Osteoblast (primary cell): Measurements from ENCODE around the gene PDLIM5. TPM values are rescaled to one million over a fixed set of nuclear protein-coding genes. Genes with fewer than 3 reads are reported as not detected.

Experiments used
- DNase-seq: peaks from one replicate; pipeline ENCODE4 v3.0.0; 2011; ENCODE audit warnings: low spot score, mixed read lengths; ENCODE audit not compliant: insufficient read length; ENCODE audit errors: missing footprints
- H2AFZ ChIP-seq: 2 replicates; pipeline ENCODE4 v1.6.0; 2011; ENCODE audit warnings: mild to moderate bottlenecking, low read length
- H3K27ac ChIP-seq: 2 replicates; pipeline ENCODE4 v1.5.1; 2011; ENCODE audit warnings: mild to moderate bottlenecking, low read depth, low read length, moderate library complexity
- H3K27me3 ChIP-seq: 2 replicates; pipeline ENCODE4 v1.6.0; 2012; ENCODE audit warnings: mild to moderate bottlenecking, control low read depth, inconsistent platforms, low read length, moderate library complexity; ENCODE audit not compliant: insufficient read depth
- H3K36me3 ChIP-seq: 2 replicates; pipeline ENCODE4 v1.5.1; 2011; ENCODE audit warnings: mild to moderate bottlenecking, low read length, control low read depth, moderate library complexity; ENCODE audit not compliant: insufficient read depth
- H3K4me1 ChIP-seq: 2 replicates; pipeline ENCODE4 v1.5.1; 2011; ENCODE audit warnings: mild to moderate bottlenecking, low read length, control low read depth, moderate library complexity; ENCODE audit not compliant: insufficient read depth
- H3K4me2 ChIP-seq: 2 replicates; pipeline ENCODE4 v1.6.0; 2011; ENCODE audit warnings: mild to moderate bottlenecking, low read length; ENCODE audit not compliant: insufficient read depth
- H3K4me3 ChIP-seq: fragments of 200-600 bp; sonication (generic); 3 replicates; pipeline ENCODE4 v1.5.1; 2012; ENCODE audit warnings: mild to moderate bottlenecking, low read length, inconsistent platforms; ENCODE audit not compliant: insufficient read depth
- H3K79me2 ChIP-seq: 2 replicates; pipeline ENCODE4 v1.6.0; 2012; ENCODE audit warnings: mild to moderate bottlenecking, low read length, control low read depth, inconsistent platforms; ENCODE audit not compliant: insufficient read depth
- H3K9me3 ChIP-seq: 2 replicates; pipeline ENCODE4 v1.5.1; 2011; ENCODE audit warnings: low read depth, low read length, control low read depth
- H4K20me1 ChIP-seq: 2 replicates; pipeline ENCODE4 v1.6.0; 2012; ENCODE audit warnings: mild to moderate bottlenecking, low read length, control low read depth; ENCODE audit not compliant: insufficient read depth
- total RNA-seq: library from RNA; depleted of rRNA; stranded (reverse); fragments of >200 nt; gene quantifications from 2 replicates; pipeline ENCODE4 v1.2.3, GENCODE V29; 2012
- TF ChIP-seq, protein P1 (sequence below): IDR thresholded peaks from 2 replicates; pipeline ENCODE4 v1.5.1; 2011; ENCODE audit warnings: mild to moderate bottlenecking, low read depth, low read length, moderate library complexity; ENCODE audit errors: extremely low read depth

The PDLIM5 gene
- total RNA-seq, 1 donor: 312 TPM

DNA sequence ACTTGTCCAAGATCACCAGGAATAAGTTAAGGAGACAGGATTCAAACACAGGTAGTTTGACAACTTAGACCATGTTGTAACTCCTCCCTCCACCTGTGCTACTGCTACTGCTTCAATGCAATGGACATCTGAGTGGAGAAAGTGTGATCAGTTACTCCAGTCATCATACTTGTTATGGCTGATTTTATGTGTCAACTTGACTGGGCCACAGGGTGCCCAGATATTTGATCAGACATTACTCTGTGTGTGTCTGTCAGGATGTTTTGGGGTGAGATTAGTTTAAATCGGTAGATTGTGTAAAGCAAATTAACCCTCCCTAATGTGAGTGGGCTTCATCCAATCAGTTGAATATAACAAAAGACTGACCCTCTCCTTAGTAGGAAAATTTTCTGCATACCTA lies 34.8 kb upstream of the PDLIM5 start:
- Histone ChIP-seq H3K4me1 (peaks cover 23% of the 10 kb centered on the region), H3K4me2 (no peak overlapping the region), H3K27me3 (no peaks in the 10 kb centered on the region), H3K79me2 (no peaks in the 10 kb centered on the region), H3K36me3 (no peaks in the 10 kb centered on the region), H3K9me3 (no peaks in the 10 kb centered on the region), H2AFZ (no peak overlapping the region), H4K20me1 (no peaks in the 10 kb centered on the region), H3K4me3 (no peak overlapping the region), H3K27ac (no peak overlapping the region)
- DNase-seq: no peak
- TF ChIP-seq, protein P1, sequence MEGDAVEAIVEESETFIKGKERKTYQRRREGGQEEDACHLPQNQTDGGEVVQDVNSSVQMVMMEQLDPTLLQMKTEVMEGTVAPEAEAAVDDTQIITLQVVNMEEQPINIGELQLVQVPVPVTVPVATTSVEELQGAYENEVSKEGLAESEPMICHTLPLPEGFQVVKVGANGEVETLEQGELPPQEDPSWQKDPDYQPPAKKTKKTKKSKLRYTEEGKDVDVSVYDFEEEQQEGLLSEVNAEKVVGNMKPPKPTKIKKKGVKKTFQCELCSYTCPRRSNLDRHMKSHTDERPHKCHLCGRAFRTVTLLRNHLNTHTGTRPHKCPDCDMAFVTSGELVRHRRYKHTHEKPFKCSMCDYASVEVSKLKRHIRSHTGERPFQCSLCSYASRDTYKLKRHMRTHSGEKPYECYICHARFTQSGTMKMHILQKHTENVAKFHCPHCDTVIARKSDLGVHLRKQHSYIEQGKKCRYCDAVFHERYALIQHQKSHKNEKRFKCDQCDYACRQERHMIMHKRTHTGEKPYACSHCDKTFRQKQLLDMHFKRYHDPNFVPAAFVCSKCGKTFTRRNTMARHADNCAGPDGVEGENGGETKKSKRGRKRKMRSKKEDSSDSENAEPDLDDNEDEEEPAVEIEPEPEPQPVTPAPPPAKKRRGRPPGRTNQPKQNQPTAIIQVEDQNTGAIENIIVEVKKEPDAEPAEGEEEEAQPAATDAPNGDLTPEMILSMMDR: no peak

DNA sequence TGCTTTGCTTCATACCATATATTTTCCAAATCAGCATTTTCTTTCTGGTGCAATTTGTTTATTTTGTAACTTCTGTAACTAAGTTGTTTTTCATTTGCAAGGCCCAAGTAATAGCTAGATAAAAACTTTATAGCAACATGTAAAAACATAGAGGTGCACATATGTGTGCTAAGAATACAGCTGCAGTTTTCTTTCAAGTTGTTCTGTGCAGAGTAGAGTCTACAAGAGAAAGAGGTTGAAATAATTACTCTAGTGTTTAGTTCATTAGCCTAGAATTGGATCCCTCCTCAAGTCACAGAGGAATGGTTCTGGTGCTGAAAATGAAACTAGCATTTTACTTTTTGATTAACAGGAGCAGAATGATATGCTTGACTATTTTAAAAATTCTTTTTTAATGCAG lies 32.2 kb upstream of the PDLIM5 start:
- TF ChIP-seq, protein P1: no peak
- Histone ChIP-seq H3K9me3 (no peaks in the 10 kb centered on the region), H3K36me3 (no peaks in the 10 kb centered on the region), H3K79me2 (no peaks in the 10 kb centered on the region), H3K4me1 (peaks cover under 1% of the 10 kb centered on the region), H3K27ac (no peak overlapping the region), H2AFZ (no peak overlapping the region), H4K20me1 (no peaks in the 10 kb centered on the region), H3K4me3 (no peak overlapping the region), H3K4me2 (no peak overlapping the region), H3K27me3 (no peaks in the 10 kb centered on the region)
- no peak for DNase-seq

DNA sequence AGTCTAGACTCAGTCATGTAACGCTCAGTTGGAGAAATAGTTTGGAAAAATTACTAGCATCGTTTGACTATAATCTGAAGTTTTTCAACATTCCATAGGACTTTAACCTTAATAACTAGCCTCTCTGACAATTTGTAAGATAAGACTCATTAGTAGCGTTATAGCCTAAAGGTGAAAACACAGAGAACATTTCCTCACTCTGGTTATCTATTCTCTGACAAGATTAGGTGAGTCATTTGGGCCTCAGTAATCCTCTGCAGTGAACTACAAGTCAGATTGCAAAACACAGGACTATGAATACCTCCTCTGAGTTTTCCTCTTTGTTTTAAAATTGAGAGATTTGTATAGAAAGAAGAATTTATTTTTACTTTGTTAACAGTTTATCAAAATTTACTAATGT lies 31.8 kb upstream of the PDLIM5 start:
- no peak overlapping the region for H3K27ac ChIP-seq
- H3K27me3 ChIP-seq: no peaks in the 10 kb centered on the region
- no peaks in the 10 kb centered on the region for H3K79me2 ChIP-seq
- TF ChIP-seq, protein P1: no peak
- H3K4me1 ChIP-seq: no peaks in the 10 kb centered on the region
- H3K36me3 ChIP-seq: no peaks in the 10 kb centered on the region
- H3K9me3 ChIP-seq: no peaks in the 10 kb centered on the region
- DNase-seq: no peak
- H4K20me1 ChIP-seq: no peaks in the 10 kb centered on the region
- no peak overlapping the region for H2AFZ ChIP-seq
- H3K4me2 ChIP-seq: no peak overlapping the region
- no peak overlapping the region for H3K4me3 ChIP-seq

DNA sequence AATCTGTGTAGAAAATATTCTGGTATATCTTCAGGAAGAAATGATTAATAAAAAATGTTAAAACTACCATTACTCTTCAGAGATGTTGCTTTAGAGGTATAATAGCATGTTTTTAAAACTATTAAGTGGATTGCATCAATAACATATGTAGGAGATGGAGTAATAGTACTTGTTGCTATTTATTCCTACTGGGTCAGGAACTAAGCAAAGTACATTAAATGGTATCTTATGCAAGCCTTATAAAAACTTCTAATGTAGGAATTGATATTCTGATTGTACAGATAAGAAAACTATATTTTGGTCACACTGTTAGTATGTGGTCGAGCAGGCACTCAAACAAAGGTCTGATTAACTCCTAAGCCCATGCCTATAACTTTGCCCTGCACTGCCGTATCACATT lies 31.4 kb upstream of the PDLIM5 start:
- Histone ChIP-seq H3K27ac (no peak overlapping the region), H3K27me3 (no peaks in the 10 kb centered on the region), H3K4me1 (no peaks in the 10 kb centered on the region), H3K79me2 (no peaks in the 10 kb centered on the region), H3K9me3 (no peaks in the 10 kb centered on the region), H4K20me1 (no peaks in the 10 kb centered on the region), H3K4me3 (no peak overlapping the region), H3K4me2 (no peak overlapping the region), H3K36me3 (no peaks in the 10 kb centered on the region), H2AFZ (no peak overlapping the region)
- DNase-seq: no peak
- TF ChIP-seq, protein P1: no peak
